ENCODE results near the gene SCMH1.
A peak's percentile ranks its signal among the peaks of the same experiment; 100 is the strongest.
"Not testable (repeated sequence)": the region's sequence is repeated elsewhere in the genome, so short reads cannot be mapped to it uniquely, and the experiment has no call there.

SCMH1 gene

DNA sequence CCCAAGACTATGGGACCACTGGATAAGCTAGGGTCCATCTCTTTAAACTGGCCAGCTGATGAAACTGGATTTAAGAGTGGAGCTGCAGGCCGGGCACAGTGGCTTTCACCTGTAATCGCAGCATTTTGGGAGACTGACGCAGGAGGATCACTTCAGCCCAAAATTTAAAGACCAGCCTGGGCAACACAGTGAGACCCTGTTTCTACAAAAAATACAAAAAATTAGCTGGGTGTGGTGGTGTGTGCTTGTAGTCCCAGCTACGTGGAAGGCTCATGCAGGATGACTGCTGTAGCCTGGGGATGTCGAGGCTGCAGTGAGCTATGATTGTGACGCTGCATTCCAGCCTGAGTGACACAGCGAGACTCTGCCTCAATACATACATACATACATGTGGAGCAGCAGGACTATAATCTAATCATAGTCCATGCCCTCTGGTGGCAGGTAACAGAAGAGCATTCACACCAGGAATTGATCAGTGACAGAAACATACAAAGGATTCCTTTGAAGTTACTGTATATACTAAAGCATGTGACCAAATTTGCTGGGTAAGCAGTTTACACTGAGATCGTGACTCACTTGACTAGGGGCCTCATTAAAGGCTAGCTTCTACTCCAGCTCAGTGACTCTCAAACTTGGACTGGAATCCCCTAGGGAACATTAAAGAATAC is 119.1 kb downstream of the SCMH1 start:
- Histone ChIP-seq H3K27me3 (ENCODE audit: insufficient read depth, low read length) (no peaks in the 10 kb centered on the region), H2AFZ (ENCODE audit: low read length, unreplicated experiment) (no peak overlapping the region), H3K27ac (ENCODE audit: low read depth, low read length) (peak overlapping the region; percentile 44; the same call in 1 of the 2 replicates), H3K79me2 (ENCODE audit: control insufficient read depth, insufficient read depth, low read length, unreplicated experiment) (no peaks in the 10 kb centered on the region), H3K4me3 (ENCODE audit: low read depth, low read length) (no peak overlapping the region), H3K36me3 (ENCODE audit: insufficient read depth, low read length) (no peaks in the 10 kb centered on the region), H3K4me1 (ENCODE audit: control insufficient read depth, insufficient read depth, low read length, unreplicated experiment) (peaks cover 8% of the 10 kb centered on the region)

DNA sequence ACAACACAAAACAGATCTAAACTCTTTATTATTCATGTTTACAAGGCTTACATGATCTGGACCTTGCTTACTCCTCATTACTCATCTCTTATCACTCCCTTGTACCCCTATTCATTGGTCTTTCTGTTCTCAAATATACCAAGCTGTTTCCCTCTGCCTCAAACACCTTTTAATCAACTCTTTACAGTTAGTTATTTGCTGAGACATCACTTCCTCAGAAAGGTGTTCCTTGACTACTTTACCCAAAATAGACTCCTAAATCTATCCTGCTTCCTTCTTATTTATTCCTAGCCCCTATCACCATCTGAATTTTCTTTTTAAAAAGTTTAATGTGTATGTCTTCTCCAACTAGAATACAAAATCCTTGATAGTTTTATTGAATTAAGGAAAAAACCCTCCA is 120.0 kb downstream of the SCMH1 start:
- H3K36me3 ChIP-seq (ENCODE audit: insufficient read depth, low read length) = no peaks in the 10 kb centered on the region

DNA sequence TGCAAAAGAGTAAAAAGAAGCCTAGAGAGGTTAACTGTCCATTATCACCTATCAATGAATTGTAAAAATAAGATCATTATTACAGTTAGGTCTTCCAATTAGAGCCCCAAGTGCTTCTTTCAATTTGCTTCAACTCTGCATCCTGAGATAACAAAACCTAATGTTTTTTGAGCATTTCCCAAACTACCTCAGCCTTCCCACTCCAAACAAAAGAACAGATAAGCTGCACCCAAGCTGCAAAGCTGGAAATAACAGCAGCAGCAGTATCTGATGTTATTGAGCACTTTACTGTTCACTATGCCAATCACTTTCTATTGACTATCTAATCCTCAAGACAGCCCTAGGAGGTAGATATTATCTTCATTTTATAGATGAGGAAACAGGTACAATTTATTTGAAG is 123.5 kb downstream of the SCMH1 start:
- no peaks in the 10 kb centered on the region for H3K79me2 ChIP-seq (ENCODE audit: control insufficient read depth, insufficient read depth, low read length, unreplicated experiment)
- no peak overlapping the region for H3K4me3 ChIP-seq (ENCODE audit: low read depth, low read length)
- no peak overlapping the region for H2AFZ ChIP-seq (ENCODE audit: low read length, unreplicated experiment)
- peaks cover 4% of the 10 kb centered on the region for H3K4me1 ChIP-seq (ENCODE audit: control insufficient read depth, insufficient read depth, low read length, unreplicated experiment)
- H3K36me3 ChIP-seq (ENCODE audit: insufficient read depth, low read length) = no peaks in the 10 kb centered on the region
- no peak overlapping the region for H3K27ac ChIP-seq (ENCODE audit: low read depth, low read length)
- H3K27me3 ChIP-seq (ENCODE audit: insufficient read depth, low read length) = no peaks in the 10 kb centered on the region

More for the DNA sequence above, 120.0 kb downstream of the SCMH1 start:
- Histone ChIP-seq H3K4me1 (ENCODE audit: control insufficient read depth, insufficient read depth, low read length, unreplicated experiment) (peaks cover 8% of the 10 kb centered on the region), H2AFZ (ENCODE audit: low read length, unreplicated experiment) (no peak overlapping the region), H3K79me2 (ENCODE audit: control insufficient read depth, insufficient read depth, low read length, unreplicated experiment) (no peaks in the 10 kb centered on the region), H3K27ac (ENCODE audit: low read depth, low read length) (no peak overlapping the region), H3K4me3 (ENCODE audit: low read depth, low read length) (no peak overlapping the region), H3K27me3 (ENCODE audit: insufficient read depth, low read length) (no peaks in the 10 kb centered on the region)

DNA sequence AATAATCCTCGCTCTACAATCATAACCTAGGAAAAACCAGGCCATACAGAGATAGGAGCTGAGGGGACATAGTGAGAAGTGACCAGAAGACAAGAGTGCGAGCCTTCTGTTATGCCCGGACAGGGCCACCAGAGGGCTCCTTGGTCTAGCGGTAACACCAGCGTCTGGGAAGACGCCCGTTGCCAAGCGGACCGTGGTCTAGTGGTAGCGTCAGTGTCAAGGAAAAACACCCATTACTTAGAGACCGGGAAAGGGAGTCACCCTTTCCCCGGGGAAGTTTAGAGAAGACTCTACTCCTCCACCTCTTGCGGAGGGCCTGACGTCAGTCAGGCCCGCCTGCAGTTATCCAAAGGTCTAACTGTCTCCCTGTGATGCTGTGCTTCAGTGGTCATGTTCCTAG is 124.9 kb downstream of the SCMH1 start:
- H3K27ac ChIP-seq (ENCODE audit: low read depth, low read length); H3K4me1 ChIP-seq (ENCODE audit: control insufficient read depth, insufficient read depth, low read length, unreplicated experiment); H3K79me2 ChIP-seq (ENCODE audit: control insufficient read depth, insufficient read depth, low read length, unreplicated experiment); H3K4me3 ChIP-seq (ENCODE audit: low read depth, low read length); H2AFZ ChIP-seq (ENCODE audit: low read length, unreplicated experiment); H3K27me3 ChIP-seq (ENCODE audit: insufficient read depth, low read length); H3K36me3 ChIP-seq (ENCODE audit: insufficient read depth, low read length): not testable (repeated sequence)

DNA sequence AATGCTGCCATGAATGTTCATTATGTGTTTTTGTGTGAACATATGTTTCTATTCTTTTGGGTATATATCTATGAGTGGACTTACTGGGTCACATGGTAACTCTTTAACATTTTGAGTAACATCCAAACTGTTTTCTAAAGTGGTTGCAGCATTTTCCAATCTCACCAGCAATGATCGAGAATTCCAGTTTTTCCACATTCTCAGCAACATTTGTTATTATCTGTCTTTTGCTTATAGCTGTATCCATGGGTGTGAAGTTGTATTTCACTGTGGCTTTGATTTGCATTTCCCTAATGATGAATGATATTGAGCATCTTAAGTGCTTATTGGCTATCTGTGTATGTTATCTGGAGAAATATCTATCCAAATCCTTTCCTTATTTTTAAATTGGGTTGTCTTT is 131.4 kb downstream of the SCMH1 start:
- H3K36me3 ChIP-seq (ENCODE audit: insufficient read depth, low read length) = peaks cover 4% of the 10 kb centered on the region; the same call in 1 of the 2 replicates
- no peaks in the 10 kb centered on the region for H3K27me3 ChIP-seq (ENCODE audit: insufficient read depth, low read length)
- H3K27ac ChIP-seq (ENCODE audit: low read depth, low read length) = peak overlapping the region; percentile 95
- no peaks in the 10 kb centered on the region for H3K79me2 ChIP-seq (ENCODE audit: control insufficient read depth, insufficient read depth, low read length, unreplicated experiment)
- 0 out of 2 replicates have a peak overlapping the region, but pooled peaks have one; percentile 64 for H3K4me3 ChIP-seq (ENCODE audit: low read depth, low read length)
- H3K4me1 ChIP-seq (ENCODE audit: control insufficient read depth, insufficient read depth, low read length, unreplicated experiment) = peaks cover 30% of the 10 kb centered on the region
- no peak overlapping the region for H2AFZ ChIP-seq (ENCODE audit: low read length, unreplicated experiment)

DNA sequence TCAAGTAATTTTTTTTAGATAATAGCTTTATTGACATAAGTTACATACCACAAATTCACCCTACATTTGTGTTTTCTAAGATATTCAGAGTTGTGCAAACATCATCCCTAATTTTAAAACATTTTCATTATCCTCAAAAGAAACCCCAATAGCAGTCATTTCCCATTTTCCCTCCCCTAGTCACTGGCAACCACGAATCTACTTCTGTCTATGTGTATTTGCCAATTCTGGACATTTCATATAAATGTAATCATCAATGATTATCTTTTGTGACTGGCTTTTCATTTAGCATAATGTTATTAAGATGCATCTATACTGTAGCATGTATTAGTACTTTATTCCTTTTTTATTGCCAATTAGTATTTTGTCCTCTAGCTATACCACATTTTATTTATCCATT is 131.8 kb downstream of the SCMH1 start:
- no peaks in the 10 kb centered on the region for H3K27me3 ChIP-seq (ENCODE audit: insufficient read depth, low read length)
- H3K4me3 ChIP-seq (ENCODE audit: low read depth, low read length) = peak overlapping the region; percentile 64
- H3K36me3 ChIP-seq (ENCODE audit: insufficient read depth, low read length) = peaks cover 4% of the 10 kb centered on the region; the same call in 1 of the 2 replicates
- peaks cover 30% of the 10 kb centered on the region for H3K4me1 ChIP-seq (ENCODE audit: control insufficient read depth, insufficient read depth, low read length, unreplicated experiment)
- peak overlapping the region; percentile 95 for H3K27ac ChIP-seq (ENCODE audit: low read depth, low read length)
- no peaks in the 10 kb centered on the region for H3K79me2 ChIP-seq (ENCODE audit: control insufficient read depth, insufficient read depth, low read length, unreplicated experiment)
- no peak overlapping the region for H2AFZ ChIP-seq (ENCODE audit: low read length, unreplicated experiment)

DNA sequence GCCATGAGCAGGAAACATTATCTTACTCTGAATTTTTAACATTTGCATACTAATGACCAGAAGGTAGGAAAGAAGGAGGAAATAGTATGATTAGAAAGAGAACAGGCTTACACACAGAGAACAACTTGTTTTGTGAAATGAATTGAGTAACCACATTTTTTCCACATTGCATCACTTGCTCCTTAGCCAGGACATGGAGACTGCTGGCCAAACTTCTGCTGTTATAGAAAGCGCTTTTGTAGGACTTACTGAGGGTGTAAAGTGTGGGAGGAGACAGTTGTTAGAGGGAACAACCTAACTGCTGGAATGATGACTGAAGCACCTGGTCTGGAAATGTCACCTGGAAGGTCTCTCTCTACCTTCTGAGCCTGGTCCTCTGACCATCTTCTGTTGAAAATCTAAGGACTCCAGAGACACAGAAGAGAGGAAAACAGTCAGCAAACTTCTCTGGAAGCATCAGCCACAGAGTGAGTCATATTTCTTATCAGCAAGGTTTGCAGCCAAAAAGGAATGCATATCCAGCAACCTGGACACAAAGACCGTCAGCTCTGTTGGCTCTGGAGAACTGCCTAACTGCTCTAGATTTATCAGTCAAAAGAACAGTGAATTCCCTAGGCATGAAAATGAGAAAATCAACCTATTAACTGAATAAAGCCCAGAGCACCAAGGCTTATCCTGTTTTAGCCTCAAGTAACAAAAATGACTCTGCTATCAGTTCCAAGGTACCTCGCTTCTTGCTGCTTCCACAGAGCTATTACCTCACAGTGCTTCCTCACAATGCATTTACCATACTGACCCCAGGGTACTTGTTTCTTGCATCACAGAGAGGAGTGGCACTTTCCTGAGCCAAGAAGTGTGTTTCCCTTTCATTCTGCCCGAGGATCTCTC is 132.6 kb downstream of the SCMH1 start:
- peak overlapping the region; percentile 76 for H2AFZ ChIP-seq (ENCODE audit: low read length, unreplicated experiment)
- no peaks in the 10 kb centered on the region for H3K27me3 ChIP-seq (ENCODE audit: insufficient read depth, low read length)
- peaks cover 30% of the 10 kb centered on the region for H3K4me1 ChIP-seq (ENCODE audit: control insufficient read depth, insufficient read depth, low read length, unreplicated experiment)
- H3K4me3 ChIP-seq (ENCODE audit: low read depth, low read length) = peak overlapping the region; percentile 64
- peaks cover 4% of the 10 kb centered on the region; the same call in 1 of the 2 replicates for H3K36me3 ChIP-seq (ENCODE audit: insufficient read depth, low read length)
- H3K79me2 ChIP-seq (ENCODE audit: control insufficient read depth, insufficient read depth, low read length, unreplicated experiment) = no peaks in the 10 kb centered on the region
- H3K27ac ChIP-seq (ENCODE audit: low read depth, low read length) = peak overlapping the region; percentile 95

DNA sequence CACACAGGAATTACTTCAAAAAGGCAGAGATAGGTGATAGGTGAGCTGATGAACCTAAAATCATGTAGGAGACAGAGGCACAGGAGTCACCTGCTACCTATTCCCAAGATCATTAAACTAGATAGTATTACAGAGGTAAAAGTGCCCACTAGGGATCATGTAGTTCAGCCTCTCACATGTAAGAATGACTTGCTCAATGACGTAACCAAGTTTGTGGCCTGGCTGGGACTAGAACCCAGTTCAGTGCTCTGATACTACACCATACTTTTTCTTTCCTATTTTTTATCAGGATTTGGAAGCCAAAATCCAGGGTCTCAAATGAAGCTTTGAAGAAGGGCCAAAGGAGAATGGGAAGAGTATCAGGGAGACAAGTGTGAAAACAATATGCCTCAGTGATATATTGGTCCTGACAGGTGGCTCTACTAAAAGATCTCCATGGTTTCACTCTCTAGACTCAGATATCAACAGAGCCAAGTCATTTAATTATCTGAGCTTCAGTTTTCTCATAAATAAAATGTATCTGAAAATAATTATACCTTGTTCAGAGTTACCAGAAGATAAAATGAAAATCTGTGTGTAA is 133.3 kb downstream of the SCMH1 start:
- H2AFZ ChIP-seq (ENCODE audit: low read length, unreplicated experiment) = no peak overlapping the region
- H3K27me3 ChIP-seq (ENCODE audit: insufficient read depth, low read length) = no peaks in the 10 kb centered on the region
- H3K79me2 ChIP-seq (ENCODE audit: control insufficient read depth, insufficient read depth, low read length, unreplicated experiment) = no peaks in the 10 kb centered on the region
- H3K36me3 ChIP-seq (ENCODE audit: insufficient read depth, low read length) = peaks cover 4% of the 10 kb centered on the region; the same call in 1 of the 2 replicates
- H3K27ac ChIP-seq (ENCODE audit: low read depth, low read length) = peak overlapping the region; percentile 95
- peak overlapping the region; percentile 11 for H3K4me3 ChIP-seq (ENCODE audit: low read depth, low read length)
- peaks cover 30% of the 10 kb centered on the region for H3K4me1 ChIP-seq (ENCODE audit: control insufficient read depth, insufficient read depth, low read length, unreplicated experiment)

DNA sequence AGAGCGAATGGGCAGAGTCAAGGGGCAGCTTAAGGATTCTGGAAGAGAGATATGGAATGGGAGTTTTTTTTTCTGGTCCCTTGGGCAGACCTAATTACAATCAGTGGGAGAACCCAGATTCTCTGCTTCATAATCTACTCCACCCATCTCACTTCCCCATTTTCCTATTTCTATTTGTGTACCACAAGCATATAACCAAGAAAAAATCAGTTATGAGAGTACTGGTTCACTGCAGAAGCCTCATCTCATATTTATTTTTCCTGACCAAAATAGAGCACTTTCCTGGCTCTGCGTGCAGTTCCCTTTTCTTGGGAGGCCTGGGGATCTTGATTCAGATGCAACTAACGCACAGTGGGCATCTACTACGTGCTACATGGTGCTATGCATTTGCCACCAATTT is 138.3 kb downstream of the SCMH1 start:
- Histone ChIP-seq H3K79me2 (ENCODE audit: control insufficient read depth, insufficient read depth, low read length, unreplicated experiment) (no peaks in the 10 kb centered on the region), H3K4me3 (ENCODE audit: low read depth, low read length) (no peak overlapping the region), H3K4me1 (ENCODE audit: control insufficient read depth, insufficient read depth, low read length, unreplicated experiment) (peaks cover 29% of the 10 kb centered on the region), H3K27ac (ENCODE audit: low read depth, low read length) (no peak overlapping the region), H3K27me3 (ENCODE audit: insufficient read depth, low read length) (no peaks in the 10 kb centered on the region), H2AFZ (ENCODE audit: low read length, unreplicated experiment) (no peak overlapping the region), H3K36me3 (ENCODE audit: insufficient read depth, low read length) (no peaks in the 10 kb centered on the region)

DNA sequence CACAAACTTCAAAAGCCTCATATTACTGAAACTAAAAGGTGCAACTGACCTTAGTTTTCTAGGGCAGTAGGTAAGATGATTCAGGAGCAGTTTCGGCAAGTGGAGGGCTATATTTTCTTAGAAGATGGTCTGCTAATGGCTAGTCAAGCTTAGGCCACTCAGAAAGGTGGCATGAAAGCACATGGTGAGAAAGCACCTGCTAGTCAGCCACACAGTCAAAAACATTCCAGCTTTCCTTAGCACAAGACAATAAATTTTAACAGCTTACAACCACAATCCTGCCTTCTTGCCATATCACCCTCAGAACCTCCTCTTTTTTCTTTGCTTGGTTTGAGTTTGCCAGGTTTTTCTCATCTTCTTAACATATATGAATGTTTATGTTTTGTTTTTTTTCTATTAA is 139.5 kb downstream of the SCMH1 start:
- no peak overlapping the region for H3K4me3 ChIP-seq (ENCODE audit: low read depth, low read length)
- peak overlapping the region; percentile 73 for H3K27ac ChIP-seq (ENCODE audit: low read depth, low read length)
- no peak overlapping the region for H2AFZ ChIP-seq (ENCODE audit: low read length, unreplicated experiment)
- H3K36me3 ChIP-seq (ENCODE audit: insufficient read depth, low read length) = no peaks in the 10 kb centered on the region
- no peaks in the 10 kb centered on the region for H3K27me3 ChIP-seq (ENCODE audit: insufficient read depth, low read length)
- no peaks in the 10 kb centered on the region for H3K79me2 ChIP-seq (ENCODE audit: control insufficient read depth, insufficient read depth, low read length, unreplicated experiment)
- peaks cover 22% of the 10 kb centered on the region for H3K4me1 ChIP-seq (ENCODE audit: control insufficient read depth, insufficient read depth, low read length, unreplicated experiment)

Data from ACC112 (cell line).